Fibroblast of mammary gland (primary cell): Measurements from ENCODE around the gene PLEKHG4.

Experiments
- DNase-seq: peaks from one replicate; pipeline ENCODE4 v3.0.0-alpha.2; 2010; ENCODE audit warnings: low read depth
- H3K4me3 ChIP-seq: 2 replicates; pipeline ENCODE4 v1.5.1; 2011; ENCODE audit warnings: low read depth, mild to moderate bottlenecking, low read length, moderate library complexity; ENCODE audit not compliant: control insufficient read depth
- CTCF ChIP-seq: conservative IDR thresholded peaks from 2 replicates; pipeline ENCODE4 v1.5.1; 2011; ENCODE audit warnings: low read depth, low read length, inconsistent platforms; ENCODE audit not compliant: control insufficient read depth, insufficient read depth

The PLEKHG4 gene

GRCh38 chr16:67236563-67237395, 42.6 kb upstream of the PLEKHG4 start:
- no peak overlapping the region for H3K4me3 ChIP-seq
- DNase-seq: peak; percentile 67
- TF ChIP-seq CTCF: no peak

- no peak for DNase-seq
- no peak for TF ChIP-seq CTCF
- no peak overlapping the region for H3K4me3 ChIP-seq
These were observed 41.7 kb upstream of the PLEKHG4 start for GRCh38 chr16:67237396-67238277.

GRCh38 chr16:67238278-67238575, 41.1 kb upstream of the PLEKHG4 start:
- no peak for TF ChIP-seq CTCF
- no peak for DNase-seq
- no peak overlapping the region for H3K4me3 ChIP-seq

- TF ChIP-seq CTCF: no peak
- DNase-seq: no peak
- H3K4me3 ChIP-seq: no peak overlapping the region
These were observed 40.4 kb upstream of the PLEKHG4 start for GRCh38 chr16:67238806-67239470.

- TF ChIP-seq CTCF: no peak
- no peak overlapping the region for H3K4me3 ChIP-seq
- peak; percentile 61 for DNase-seq
These were observed 38.8 kb upstream of the PLEKHG4 start for GRCh38 chr16:67240506-67240905.

GRCh38 chr16:67241008-67241900, 38.1 kb upstream of the PLEKHG4 start:
- DNase-seq: peak; percentile 93
- no peak overlapping the region for H3K4me3 ChIP-seq
- TF ChIP-seq CTCF: no peak
